ENCODE measurements around the gene FCN2. TPM values are rescaled to one million over a fixed set of nuclear protein-coding genes. Genes with fewer than 3 reads are reported as not detected.
A peak's percentile ranks its signal among the peaks of the same experiment; 100 is the strongest.

FCN2 gene
- total RNA-seq, 4 donors from 2014 or later, result 0.93 to 16.5 TPM; not detected in 2

- Histone ChIP-seq H3K36me3 (no peaks in the 10 kb centered on the region), H3K9me3 (no peaks in the 10 kb centered on the region), H3K4me3 (replicated peaks in 1 of 3) (no peak overlapping the region), H3K27me3 (no peaks in the 10 kb centered on the region), H3K27ac (no peak overlapping the region), H3K4me1 (peaks cover 0 to 10% of the 10 kb centered on the region in 2 donors)
- TF ChIP-seq POLR2A (IDR thresholded peaks at IDR 0.05) (no peak), CTCF (IDR thresholded peaks at IDR 0.05) (no peak)
- intact Hi-C loops (cut with DNase I), result no loop called here
- 74 to 95% methylated on average over 9 to 16 of the region's 16 CpGs for WGBS, 2 donors
- peak in 1 of 2 donors; percentile 71 for DNase-seq
These were observed 17.2 kb upstream of the FCN2 start for GRCh38 chr9:134863306-134863902.

DNA sequence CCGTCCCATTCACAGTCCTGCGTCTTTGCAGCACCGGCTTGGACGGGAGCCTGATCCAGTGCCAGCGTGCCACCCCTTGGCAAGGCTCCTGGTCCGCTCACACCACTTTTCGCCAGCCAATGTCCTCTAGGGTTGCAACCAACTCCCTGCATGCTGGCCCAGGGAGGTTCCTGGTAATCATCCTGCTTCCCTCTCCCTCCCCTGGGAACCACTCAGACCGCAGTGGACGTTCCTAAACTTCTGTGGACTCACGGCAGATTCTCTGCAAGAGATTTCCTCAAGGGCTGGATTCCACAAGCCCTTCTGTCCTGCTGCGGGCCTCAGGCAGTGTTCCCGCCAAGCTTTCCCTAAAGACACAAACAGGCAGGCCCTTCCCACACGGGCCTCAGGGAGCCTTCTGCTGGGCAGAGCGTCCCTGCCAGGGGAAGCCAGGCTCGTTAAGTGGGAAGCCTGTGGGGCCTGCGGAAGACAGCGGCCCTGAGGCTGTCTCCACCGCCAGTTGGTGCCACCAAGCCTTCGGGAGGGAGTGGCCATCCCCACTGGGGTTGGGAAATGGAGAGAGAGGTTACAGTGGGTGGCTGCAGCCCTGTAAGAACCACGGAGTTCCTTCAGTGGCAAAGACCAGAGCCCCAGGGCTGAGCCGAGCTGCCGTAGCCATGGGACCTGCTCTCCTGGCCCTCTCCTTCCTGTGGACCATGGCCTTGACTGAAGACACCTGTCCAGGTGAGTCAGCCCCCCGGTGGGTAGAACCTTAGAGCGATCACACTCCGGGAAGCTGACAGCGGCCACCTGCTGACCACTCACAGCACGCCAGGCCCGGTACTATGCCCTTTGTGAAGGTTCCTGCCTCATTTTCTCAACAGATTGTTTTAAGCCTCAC lies 16.4 kb upstream of the FCN2 start:
- TF ChIP-seq CTCF (IDR thresholded peaks at IDR 0.05) (no peak), POLR2A (IDR thresholded peaks at IDR 0.05) (no peak)
- Histone ChIP-seq H3K27me3 (no peaks in the 10 kb centered on the region), H3K4me3 (replicated peaks in 1 of 3) (no peak overlapping the region), H3K4me1 (peaks cover 0 to 10% of the 10 kb centered on the region in 2 donors), H3K36me3 (no peaks in the 10 kb centered on the region), H3K9me3 (no peaks in the 10 kb centered on the region), H3K27ac (no peak overlapping the region)
- intact Hi-C loops (cut with DNase I), result no loop called here
- no peak for DNase-seq
- 62 to 70% methylated on average over 19 to 28 of the region's 28 CpGs for WGBS, 2 donors

DNA sequence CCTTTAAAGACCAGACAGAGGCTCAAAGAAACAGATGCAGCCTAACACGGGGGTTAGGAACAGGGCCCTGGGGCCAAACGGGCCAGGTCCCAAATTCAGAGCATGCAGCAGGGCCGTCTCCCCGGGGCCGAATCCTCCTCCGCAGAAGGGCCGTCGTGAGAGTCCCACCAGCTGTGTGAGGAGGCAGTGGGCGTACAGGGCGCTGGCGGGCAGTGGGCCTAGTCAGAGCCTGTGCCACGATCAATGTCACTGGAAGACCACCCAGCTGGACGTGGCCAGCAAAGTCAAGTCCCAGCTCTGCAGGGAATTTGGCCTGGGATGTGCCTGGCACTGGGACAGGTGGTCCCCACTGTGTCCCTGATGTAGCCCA lies 15.8 kb upstream of the FCN2 start:
- no peaks in the 10 kb centered on the region for H3K9me3 ChIP-seq
- WGBS, 2 donors, result 86 to 94% methylated on average over 11 to 13 of the region's 13 CpGs
- TF ChIP-seq POLR2A (IDR thresholded peaks at IDR 0.05) (no peak), CTCF (IDR thresholded peaks at IDR 0.05) (no peak)
- no peak for DNase-seq
- no peak overlapping the region for H3K27ac ChIP-seq
- peaks cover 0 to 10% of the 10 kb centered on the region in 2 donors for H3K4me1 ChIP-seq
- H3K36me3 ChIP-seq, result no peaks in the 10 kb centered on the region
- intact Hi-C loops (cut with DNase I), result no loop called here
- no peak overlapping the region for H3K4me3 ChIP-seq (replicated peaks in 1 of 3)
- no peaks in the 10 kb centered on the region for H3K27me3 ChIP-seq

GRCh38 chr9:134867917-134868750 lies 12.5 kb upstream of the FCN2 start:
- H3K9me3 ChIP-seq, result no peaks in the 10 kb centered on the region
- 90 to 96% methylated on average over 21 to 22 of the region's 22 CpGs for WGBS, 2 donors
- peaks cover 0 to 10% of the 10 kb centered on the region in 2 donors for H3K4me1 ChIP-seq
- no peak for DNase-seq
- no peaks in the 10 kb centered on the region for H3K27me3 ChIP-seq
- no peaks in the 10 kb centered on the region for H3K36me3 ChIP-seq
- intact Hi-C loops (cut with DNase I), result no loop called here
- no peak for TF ChIP-seq CTCF (IDR thresholded peaks at IDR 0.05)
- no peak for TF ChIP-seq POLR2A (IDR thresholded peaks at IDR 0.05)
- H3K4me3 ChIP-seq (replicated peaks in 1 of 3), result no peak overlapping the region
- H3K27ac ChIP-seq, result no peak overlapping the region
